Hepatocyte (in vitro differentiated cells): ENCODE results near the gene OSR1. TPM values are rescaled to one million over a fixed set of nuclear protein-coding genes. Genes with fewer than 3 reads are reported as not detected.

ENCODE experiments used
- DNase-seq: peaks from one replicate; pipeline ENCODE4 v3.0.0-alpha.2; 2016; ENCODE audit warnings: low spot score
- H2AFZ ChIP-seq: fragments of 200-600 bp; sonication (generic); 2 replicates; pipeline ENCODE4 v1.6.0; 2016; ENCODE audit warnings: antibody characterized with exemption, mild to moderate bottlenecking
- H3K27ac ChIP-seq: fragments of 200-600 bp; sonication (generic); 2 replicates; pipeline ENCODE4 v1.5.1; 2016; ENCODE audit warnings: mild to moderate bottlenecking
- H3K27me3 ChIP-seq: fragments of 200-600 bp; sonication (generic); 2 replicates; pipeline ENCODE4 v1.6.1; 2016
- H3K36me3 ChIP-seq: fragments of 200-600 bp; sonication (generic); replicated peaks from 2 replicates; pipeline ENCODE4 v1.5.1; 2016; ENCODE audit warnings: low read depth; ENCODE audit not compliant: insufficient read depth
- H3K4me1 ChIP-seq: fragments of 200-600 bp; sonication (generic); 2 replicates; pipeline ENCODE4 v1.5.1; 2016; ENCODE audit warnings: mild to moderate bottlenecking, moderate library complexity; ENCODE audit not compliant: insufficient read depth
- H3K4me2 ChIP-seq: fragments of 200-600 bp; sonication (generic); 2 replicates; pipeline ENCODE4 v1.6.0; 2016
- H3K4me3 ChIP-seq: fragments of 200-600 bp; sonication (generic); 2 replicates; pipeline ENCODE4 v1.5.1; 2016; ENCODE audit warnings: mild to moderate bottlenecking
- H3K79me2 ChIP-seq: fragments of 200-600 bp; sonication (generic); 2 replicates; pipeline ENCODE4 v1.6.0; 2017; ENCODE audit warnings: mild to moderate bottlenecking
- H3K9me2 ChIP-seq: fragments of 200-600 bp; sonication (generic); replicated peaks from 2 replicates; pipeline ENCODE4 v1.6.0; 2017; ENCODE audit warnings: mild to moderate bottlenecking; ENCODE audit not compliant: insufficient read depth
- H3K9me3 ChIP-seq: fragments of 200-600 bp; sonication (generic); 2 replicates; pipeline ENCODE4 v1.5.1; 2016; ENCODE audit warnings: low read depth, mild to moderate bottlenecking
- H4K20me1 ChIP-seq: fragments of 200-600 bp; sonication (generic); 2 replicates; pipeline ENCODE4 v1.6.0; 2016; ENCODE audit warnings: mild to moderate bottlenecking; ENCODE audit not compliant: insufficient read depth, poor library complexity, severe bottlenecking
- EZH2 ChIP-seq: fragments of 200-600 bp; sonication (generic); IDR thresholded peaks from 2 replicates; pipeline ENCODE4 v1.6.1; 2016; ENCODE audit warnings: antibody characterized with exemption, mild to moderate bottlenecking, borderline replicate concordance
- EZH2phosphoT487 ChIP-seq: fragments of 200-600 bp; sonication (generic); IDR thresholded peaks from one replicate; pipeline ENCODE4 v1.6.1; 2018; ENCODE audit warnings: antibody characterized with exemption, mild to moderate bottlenecking, low read depth, moderate library complexity; ENCODE audit not compliant: unreplicated experiment, severe bottlenecking
- WGBS: methylation state at CpG from one replicate; pipeline ENCODE4 v1.1.6; 2016; ENCODE audit warnings: low lambda C conversion rate; ENCODE audit errors: missing lambda C conversion rate; 5-methylcytosine and 5-hydroxymethylcytosine counted together
- polyA plus RNA-seq: library from polyadenylated mRNA; unstranded; fragments of >200 nt; fragmentation: Nextera tagmentation; extraction: Ambion mirVana; gene quantifications from 2 replicates; pipeline ENCODE4 v1.2.1, GENCODE V29; 2016
- total RNA-seq: library from RNA; depleted of rRNA; stranded (reverse); fragments of >200 nt; gene quantifications from 2 replicates; pipeline ENCODE4 v1.2.3, GENCODE V29; 2014
- TF ChIP-seq, protein P1 (sequence below): fragments of 200-600 bp; sonication (generic); IDR thresholded peaks from 2 replicates; pipeline ENCODE4 v1.5.1; 2016; ENCODE audit warnings: antibody characterized with exemption, mild to moderate bottlenecking; ENCODE audit not compliant: poor library complexity

Gene OSR1
- total and polyA plus RNA-seq, 2 experiments from 2014 or later = 19.8 to 45.7 TPM

DNA sequence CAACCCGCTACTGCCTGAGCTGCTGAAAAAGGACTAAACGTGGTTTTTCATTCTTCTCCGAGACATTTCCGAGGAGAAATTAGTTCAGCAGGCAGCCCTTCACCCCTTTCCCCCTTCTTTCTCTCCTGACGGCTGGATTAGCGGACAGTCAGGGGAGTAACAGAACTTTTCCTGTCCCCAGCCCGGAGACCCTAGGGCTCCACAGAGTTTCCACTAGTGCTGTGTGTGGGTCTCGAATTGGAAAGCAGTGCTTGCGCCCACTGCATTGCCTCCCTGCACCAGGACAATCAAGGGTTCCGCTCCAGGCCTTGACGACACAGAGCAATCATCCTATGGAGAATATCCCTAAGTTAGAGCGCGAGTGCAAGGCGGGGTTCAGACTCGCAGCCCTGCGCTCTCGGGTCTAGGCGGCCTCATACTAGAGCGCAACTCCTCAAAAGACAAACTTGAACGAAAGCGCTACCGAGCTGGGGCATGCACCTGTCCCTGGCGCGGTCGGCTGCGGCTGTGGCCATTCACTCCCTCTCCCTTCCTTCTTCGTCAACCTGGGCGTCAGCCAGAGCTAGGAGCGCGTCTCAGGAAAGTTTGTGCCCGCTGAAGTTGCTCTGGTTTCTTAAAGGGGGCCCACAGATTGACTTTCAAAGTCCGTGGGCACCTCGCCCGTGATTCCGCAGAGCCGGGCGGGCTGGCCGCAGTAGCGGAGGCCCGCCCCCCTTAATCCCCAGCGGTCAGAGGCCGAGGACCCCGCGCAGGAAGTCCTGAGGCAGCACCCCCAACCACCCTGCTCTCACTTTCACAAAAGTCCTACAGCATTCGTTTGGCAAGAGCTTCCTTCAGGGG lies 801 bp downstream of the OSR1 start:
- Histone ChIP-seq H4K20me1 (peaks cover 10% of the 10 kb centered on the region), H3K27me3 (peaks cover 74% of the 10 kb centered on the region), H3K4me3 (peak overlapping the region; percentile 74), H2AFZ (peak overlapping the region; percentile 40), H3K9me2 (no peaks in the 10 kb centered on the region), H3K36me3 (no peaks in the 10 kb centered on the region), H3K27ac (peak overlapping the region; percentile 76), H3K79me2 (peaks cover 55% of the 10 kb centered on the region), H3K9me3 (no peaks in the 10 kb centered on the region), H3K4me2 (peak overlapping the region; percentile 95), H3K4me1 (peaks cover 14% of the 10 kb centered on the region)
- WGBS = 3% methylated on average over 45 of the region's 45 CpGs
- DNase-seq = peak; percentile 42
- peak; percentile 50 for TF ChIP-seq EZH2
- TF ChIP-seq, protein P1, sequence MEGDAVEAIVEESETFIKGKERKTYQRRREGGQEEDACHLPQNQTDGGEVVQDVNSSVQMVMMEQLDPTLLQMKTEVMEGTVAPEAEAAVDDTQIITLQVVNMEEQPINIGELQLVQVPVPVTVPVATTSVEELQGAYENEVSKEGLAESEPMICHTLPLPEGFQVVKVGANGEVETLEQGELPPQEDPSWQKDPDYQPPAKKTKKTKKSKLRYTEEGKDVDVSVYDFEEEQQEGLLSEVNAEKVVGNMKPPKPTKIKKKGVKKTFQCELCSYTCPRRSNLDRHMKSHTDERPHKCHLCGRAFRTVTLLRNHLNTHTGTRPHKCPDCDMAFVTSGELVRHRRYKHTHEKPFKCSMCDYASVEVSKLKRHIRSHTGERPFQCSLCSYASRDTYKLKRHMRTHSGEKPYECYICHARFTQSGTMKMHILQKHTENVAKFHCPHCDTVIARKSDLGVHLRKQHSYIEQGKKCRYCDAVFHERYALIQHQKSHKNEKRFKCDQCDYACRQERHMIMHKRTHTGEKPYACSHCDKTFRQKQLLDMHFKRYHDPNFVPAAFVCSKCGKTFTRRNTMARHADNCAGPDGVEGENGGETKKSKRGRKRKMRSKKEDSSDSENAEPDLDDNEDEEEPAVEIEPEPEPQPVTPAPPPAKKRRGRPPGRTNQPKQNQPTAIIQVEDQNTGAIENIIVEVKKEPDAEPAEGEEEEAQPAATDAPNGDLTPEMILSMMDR = no peak

DNA sequence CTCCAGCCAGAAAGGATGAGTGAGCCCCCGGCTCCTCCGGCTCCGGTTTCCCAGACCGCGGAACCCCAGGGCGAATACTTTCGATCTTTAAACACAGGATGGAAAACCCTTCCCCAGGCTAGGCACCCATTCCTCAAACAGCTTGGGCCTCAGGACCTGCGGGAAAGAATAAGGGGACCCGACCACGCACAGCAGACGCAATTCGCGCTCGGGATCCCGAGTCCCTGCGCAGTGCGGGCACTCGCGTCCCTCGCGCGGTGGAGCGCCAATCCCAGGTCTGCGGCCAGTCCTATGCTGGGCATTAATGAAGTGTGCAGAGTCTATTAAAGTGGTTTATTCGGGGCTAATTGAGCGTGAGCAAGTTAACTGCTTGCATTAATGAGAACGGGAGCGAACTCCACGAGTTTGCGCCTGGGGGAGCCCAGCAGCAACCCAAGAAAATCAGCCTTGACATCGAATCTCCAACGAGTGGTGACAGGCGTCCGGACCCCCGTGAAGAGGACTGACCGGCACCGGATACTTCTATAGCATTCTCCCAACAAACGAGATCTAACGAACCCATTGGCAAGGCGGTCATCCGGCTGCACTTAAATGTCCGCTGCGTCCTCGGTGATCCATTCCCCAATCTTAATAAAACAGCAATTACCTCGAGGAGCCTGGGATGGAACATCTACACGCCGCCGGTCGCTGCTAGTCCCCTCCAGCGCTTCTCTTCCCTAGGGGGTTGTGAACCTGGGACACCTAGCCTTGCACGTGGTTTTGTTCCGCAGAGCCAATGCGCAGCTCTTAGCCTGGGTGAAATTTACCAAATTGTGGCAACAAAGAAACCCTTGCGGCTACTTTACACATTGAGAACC lies 1.6 kb downstream of the OSR1 start:
- H3K27me3 ChIP-seq = peaks cover 79% of the 10 kb centered on the region
- no peak for DNase-seq
- H3K4me1 ChIP-seq = peaks cover 11% of the 10 kb centered on the region
- H3K9me3 ChIP-seq = no peaks in the 10 kb centered on the region
- 5% methylated on average over 54 of the region's 54 CpGs for WGBS
- peak overlapping the region; percentile 95 for H3K4me2 ChIP-seq
- H4K20me1 ChIP-seq = peaks cover 10% of the 10 kb centered on the region
- H3K36me3 ChIP-seq = no peaks in the 10 kb centered on the region
- H3K4me3 ChIP-seq = peak overlapping the region; percentile 74
- no peak for TF ChIP-seq EZH2phosphoT487
- TF ChIP-seq, protein P1 = no peak
- no peak for TF ChIP-seq EZH2
- peaks cover 62% of the 10 kb centered on the region for H3K79me2 ChIP-seq
- H2AFZ ChIP-seq = peak overlapping the region; percentile 36
- no peaks in the 10 kb centered on the region for H3K9me2 ChIP-seq
- peak overlapping the region; percentile 58 for H3K27ac ChIP-seq

DNA sequence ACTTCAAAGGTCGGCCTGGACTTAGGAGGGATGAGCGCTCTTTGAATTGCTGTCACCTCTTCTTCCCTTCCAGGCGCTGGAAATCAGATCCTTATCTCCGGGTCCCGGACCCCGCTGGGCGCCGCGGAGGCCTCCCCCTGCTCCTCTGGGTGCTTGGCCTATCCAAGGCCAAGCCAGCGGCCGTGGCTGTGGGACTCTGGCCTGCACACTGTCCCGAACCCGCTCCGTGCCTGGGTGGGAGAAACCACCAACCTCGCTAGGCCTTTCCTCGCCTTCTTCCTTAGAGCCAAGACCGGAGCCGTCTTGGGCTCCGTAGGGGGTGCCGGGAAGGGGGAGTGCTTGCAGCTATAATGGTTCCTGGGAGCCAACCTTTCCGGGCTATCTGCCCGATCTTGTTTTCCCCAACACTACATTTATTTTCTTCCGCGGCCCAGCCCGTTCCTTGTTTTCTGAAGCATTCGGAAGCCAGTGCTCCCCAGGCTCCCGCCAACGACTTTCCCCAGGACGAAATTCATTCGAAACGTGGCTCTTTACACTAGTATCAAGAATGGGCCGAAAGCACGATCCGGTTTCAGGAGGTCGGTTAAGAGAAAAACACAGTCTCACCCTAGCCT lies 2.4 kb downstream of the OSR1 start:
- peak overlapping the region; percentile 58 for H3K27ac ChIP-seq
- H3K4me2 ChIP-seq = peak overlapping the region; percentile 95

More for the DNA sequence above, 2.4 kb downstream of the OSR1 start:
- WGBS = 16% methylated on average over 35 of the region's 35 CpGs
- Histone ChIP-seq H3K79me2 (peaks cover 62% of the 10 kb centered on the region), H3K4me1 (peaks cover 14% of the 10 kb centered on the region), H3K36me3 (no peaks in the 10 kb centered on the region), H2AFZ (peak overlapping the region; percentile 36), H4K20me1 (peaks cover 10% of the 10 kb centered on the region), H3K9me2 (no peaks in the 10 kb centered on the region), H3K4me3 (peak overlapping the region; percentile 74), H3K27me3 (peaks cover 84% of the 10 kb centered on the region), H3K9me3 (no peaks in the 10 kb centered on the region)
- DNase-seq = no peak
- TF ChIP-seq EZH2 = no peak
- no peak for TF ChIP-seq EZH2phosphoT487
- TF ChIP-seq, protein P1 = no peak
